LNCaP clone FGC (cell line): ENCODE measurements around the gene BCL3.

Experiments used
- DNase-seq: peaks from one replicate; pipeline ENCODE4 v3.0.0-alpha.2; 2011; ENCODE audit warnings: low read depth
- H3K4me3 ChIP-seq: 2 replicates; pipeline ENCODE4 v1.5.1; 2011; ENCODE audit warnings: mild to moderate bottlenecking, low read depth, low read length, control low read depth
- CTCF ChIP-seq: IDR thresholded peaks from 2 replicates; pipeline ENCODE4 v1.5.1; 2012; ENCODE audit warnings: mild to moderate bottlenecking; ENCODE audit not compliant: control insufficient read depth, insufficient read depth; ENCODE audit errors: extremely low read depth

The BCL3 gene

GRCh38 chr19:44722131-44723121 is 26.1 kb upstream of the BCL3 start:
- no peak overlapping the region for H3K4me3 ChIP-seq
- TF ChIP-seq CTCF, result no peak
- no peak for DNase-seq

- no peak overlapping the region for H3K4me3 ChIP-seq
- no peak for DNase-seq
- no peak for TF ChIP-seq CTCF
Observed at GRCh38 chr19:44723299-44723951, 25.1 kb upstream of the BCL3 start.

GRCh38 chr19:44723952-44724319 is 24.6 kb upstream of the BCL3 start:
- H3K4me3 ChIP-seq, result no peak overlapping the region
- TF ChIP-seq CTCF, result peak; percentile 72
- DNase-seq, result no peak

GRCh38 chr19:44725251-44725650 is 23.3 kb upstream of the BCL3 start:
- no peak overlapping the region for H3K4me3 ChIP-seq
- no peak for TF ChIP-seq CTCF
- DNase-seq, result no peak

- no peak for TF ChIP-seq CTCF
Observed at GRCh38 chr19:44725684-44726083, 22.8 kb upstream of the BCL3 start.

GRCh38 chr19:44726465-44726864 is 22.0 kb upstream of the BCL3 start:
- H3K4me3 ChIP-seq, result no peak overlapping the region
- DNase-seq, result no peak
- TF ChIP-seq CTCF, result no peak

More at GRCh38 chr19:44725684-44726083, 22.8 kb upstream of the BCL3 start:
- DNase-seq, result no peak
- no peak overlapping the region for H3K4me3 ChIP-seq

- no peak overlapping the region for H3K4me3 ChIP-seq
- DNase-seq, result no peak
- TF ChIP-seq CTCF, result no peak
Observed at GRCh38 chr19:44728178-44728577, 20.3 kb upstream of the BCL3 start.
